BE2C (cell line): ENCODE measurements around the gene CDC42SE2.

Source experiments
- DNase-seq: peaks from one replicate; pipeline ENCODE4 v3.0.0-alpha.2; 2020
- H3K27me3 ChIP-seq: fragments of 250-450 bp; sonication (Bioruptor Pico); 2 replicates; pipeline ENCODE4 v1.5.1; 2020; ENCODE audit warnings: mild to moderate bottlenecking
- H3K36me3 ChIP-seq: fragments of 250-450 bp; sonication (Bioruptor Pico); 2 replicates; pipeline ENCODE4 v1.5.1; 2020; ENCODE audit warnings: mild to moderate bottlenecking
- H3K4me1 ChIP-seq: fragments of 250-450 bp; sonication (Bioruptor Pico); 2 replicates; pipeline ENCODE4 v1.5.1; 2020
- H3K4me3 ChIP-seq: 2 replicates; pipeline ENCODE4 v1.5.1; 2011; ENCODE audit warnings: low read depth, low read length
- H3K9me3 ChIP-seq: fragments of 250-450 bp; sonication (Bioruptor Pico); 2 replicates; pipeline ENCODE4 v1.5.1; 2020
- TF ChIP-seq, protein P1 (sequence below): IDR thresholded peaks from 2 replicates; pipeline ENCODE4 v1.5.1; 2012; ENCODE audit warnings: mild to moderate bottlenecking, low read depth, low read length

Gene CDC42SE2

DNA sequence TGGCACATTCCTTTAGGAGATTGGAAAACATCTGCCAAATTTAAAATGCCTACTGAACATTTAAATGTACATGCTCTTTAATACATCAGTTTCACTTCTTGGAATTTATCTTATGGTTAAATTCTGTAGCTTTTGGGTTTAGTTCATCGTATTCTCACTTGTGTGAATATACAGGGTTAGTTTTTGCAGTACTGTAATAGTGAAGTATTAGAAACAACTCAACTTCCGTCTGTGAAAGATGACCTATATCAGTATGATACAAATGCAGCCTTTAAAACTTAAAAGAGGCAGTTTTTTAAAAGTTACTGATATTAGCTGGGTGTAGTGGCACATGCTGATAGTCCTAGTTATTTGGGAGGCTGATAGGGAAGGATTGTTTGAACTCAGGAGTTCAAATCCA is 57.2 kb downstream of the CDC42SE2 start:
- H3K36me3 ChIP-seq, result no peaks in the 10 kb centered on the region
- H3K4me3 ChIP-seq, result no peak overlapping the region
- no peaks in the 10 kb centered on the region for H3K27me3 ChIP-seq
- TF ChIP-seq, protein P1, sequence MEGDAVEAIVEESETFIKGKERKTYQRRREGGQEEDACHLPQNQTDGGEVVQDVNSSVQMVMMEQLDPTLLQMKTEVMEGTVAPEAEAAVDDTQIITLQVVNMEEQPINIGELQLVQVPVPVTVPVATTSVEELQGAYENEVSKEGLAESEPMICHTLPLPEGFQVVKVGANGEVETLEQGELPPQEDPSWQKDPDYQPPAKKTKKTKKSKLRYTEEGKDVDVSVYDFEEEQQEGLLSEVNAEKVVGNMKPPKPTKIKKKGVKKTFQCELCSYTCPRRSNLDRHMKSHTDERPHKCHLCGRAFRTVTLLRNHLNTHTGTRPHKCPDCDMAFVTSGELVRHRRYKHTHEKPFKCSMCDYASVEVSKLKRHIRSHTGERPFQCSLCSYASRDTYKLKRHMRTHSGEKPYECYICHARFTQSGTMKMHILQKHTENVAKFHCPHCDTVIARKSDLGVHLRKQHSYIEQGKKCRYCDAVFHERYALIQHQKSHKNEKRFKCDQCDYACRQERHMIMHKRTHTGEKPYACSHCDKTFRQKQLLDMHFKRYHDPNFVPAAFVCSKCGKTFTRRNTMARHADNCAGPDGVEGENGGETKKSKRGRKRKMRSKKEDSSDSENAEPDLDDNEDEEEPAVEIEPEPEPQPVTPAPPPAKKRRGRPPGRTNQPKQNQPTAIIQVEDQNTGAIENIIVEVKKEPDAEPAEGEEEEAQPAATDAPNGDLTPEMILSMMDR, result no peak
- DNase-seq, result no peak
- no peaks in the 10 kb centered on the region for H3K9me3 ChIP-seq
- no peaks in the 10 kb centered on the region for H3K4me1 ChIP-seq

DNA sequence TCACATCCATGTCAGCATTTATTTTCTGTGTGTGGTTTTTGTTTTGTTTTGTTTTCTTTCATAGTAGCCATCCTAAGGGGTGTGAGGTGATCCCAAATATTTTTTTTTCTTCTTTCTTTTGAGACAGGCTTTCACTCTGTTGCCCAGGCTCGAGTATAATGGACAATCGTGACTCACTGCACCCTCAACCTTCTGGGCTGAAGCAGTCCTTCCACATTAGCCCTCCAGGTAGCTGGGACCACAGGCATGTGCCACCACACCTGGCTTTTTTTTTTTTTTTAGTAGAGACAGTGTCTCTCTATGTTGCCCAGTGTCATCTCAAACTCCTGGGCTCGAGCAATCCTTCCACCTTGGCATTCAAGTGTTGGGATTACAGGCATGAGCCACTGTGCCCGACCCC is 59.1 kb downstream of the CDC42SE2 start:
- no peaks in the 10 kb centered on the region for H3K4me1 ChIP-seq
- TF ChIP-seq, protein P1, result no peak
- H3K27me3 ChIP-seq, result no peaks in the 10 kb centered on the region
- H3K4me3 ChIP-seq, result no peak overlapping the region
- H3K9me3 ChIP-seq, result no peaks in the 10 kb centered on the region
- no peak for DNase-seq
- H3K36me3 ChIP-seq, result no peaks in the 10 kb centered on the region

DNA sequence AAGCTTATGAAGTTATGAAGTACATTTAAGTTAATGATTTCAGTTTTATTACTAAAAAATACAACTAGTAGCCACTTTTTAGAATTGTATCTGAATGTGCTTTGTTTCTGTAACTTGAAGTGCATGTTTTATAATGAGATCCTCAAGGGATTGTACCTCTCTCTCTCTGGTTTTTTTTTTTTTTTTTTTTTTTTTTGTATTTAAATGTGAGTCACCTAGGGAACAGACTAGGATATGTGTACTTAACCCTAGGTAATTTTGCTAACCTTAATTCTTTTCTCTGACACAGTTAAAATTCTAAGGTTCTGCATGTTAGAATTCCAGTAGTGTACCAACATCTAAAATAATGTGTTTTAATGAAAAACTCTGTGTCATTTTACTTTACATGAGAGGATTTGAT is 59.5 kb downstream of the CDC42SE2 start:
- no peaks in the 10 kb centered on the region for H3K4me1 ChIP-seq
- no peak overlapping the region for H3K4me3 ChIP-seq
- DNase-seq, result no peak
- no peaks in the 10 kb centered on the region for H3K27me3 ChIP-seq
- no peaks in the 10 kb centered on the region for H3K36me3 ChIP-seq
- no peaks in the 10 kb centered on the region for H3K9me3 ChIP-seq
- TF ChIP-seq, protein P1, result no peak

DNA sequence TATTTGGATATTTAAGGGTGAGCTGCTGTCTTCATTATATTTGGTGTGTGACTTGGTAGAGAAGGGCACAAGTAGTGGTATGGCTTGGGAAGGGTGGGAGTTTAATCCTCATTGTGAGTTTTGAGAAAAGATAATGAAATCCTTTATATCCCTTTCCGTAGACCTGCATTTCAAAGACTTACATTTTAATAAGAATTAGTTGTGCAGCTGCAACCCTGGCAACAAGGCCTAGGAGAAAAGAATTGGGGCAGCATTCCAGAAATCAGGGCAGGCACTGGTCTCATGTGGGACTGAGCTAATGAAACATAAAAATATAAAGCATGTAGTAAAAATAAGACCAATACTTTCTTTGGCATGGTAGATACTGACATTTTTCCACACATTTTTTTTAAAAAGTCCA is 60.5 kb downstream of the CDC42SE2 start:
- H3K36me3 ChIP-seq, result no peaks in the 10 kb centered on the region
- no peak for DNase-seq
- H3K27me3 ChIP-seq, result no peaks in the 10 kb centered on the region
- no peaks in the 10 kb centered on the region for H3K9me3 ChIP-seq
- TF ChIP-seq, protein P1, result no peak
- no peaks in the 10 kb centered on the region for H3K4me1 ChIP-seq
- H3K4me3 ChIP-seq, result no peak overlapping the region

DNA sequence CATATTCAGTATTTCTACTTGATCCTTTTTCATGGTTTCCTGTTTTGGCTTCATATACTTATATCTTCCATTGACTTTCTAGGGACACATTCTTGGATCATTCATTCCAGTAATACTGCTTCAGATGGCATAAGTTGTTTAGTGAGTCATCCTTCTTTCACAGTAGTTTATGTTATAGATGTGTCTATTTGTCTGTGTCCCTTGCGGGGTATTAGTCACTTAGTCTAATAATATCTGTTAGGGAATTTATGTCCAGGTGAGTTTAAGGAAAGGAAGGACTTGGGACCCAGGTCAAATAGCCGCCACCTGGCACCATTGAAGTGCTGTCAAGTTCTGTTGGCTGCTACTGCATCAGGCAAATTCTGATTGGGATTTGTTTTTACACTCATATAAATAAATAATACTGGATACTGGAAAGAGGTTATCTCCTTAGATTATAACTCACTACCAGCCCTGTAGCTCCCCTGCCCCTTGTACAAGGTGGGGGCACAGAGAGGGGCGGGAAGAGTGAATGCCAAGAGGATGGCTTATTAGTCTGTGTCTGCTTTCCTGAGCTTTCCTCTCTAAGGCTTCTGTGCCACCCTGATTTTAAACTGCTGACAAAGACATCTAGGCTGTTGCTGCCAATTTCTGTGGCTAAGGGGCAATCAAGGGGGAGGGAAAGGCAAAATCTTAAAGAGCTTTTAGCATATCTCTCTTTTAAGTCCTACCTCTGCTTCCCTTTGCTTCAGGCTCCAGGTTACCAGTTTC is 64.9 kb downstream of the CDC42SE2 start:
- DNase-seq, result no peak
- Histone ChIP-seq H3K9me3 (no peaks in the 10 kb centered on the region), H3K4me1 (no peaks in the 10 kb centered on the region), H3K27me3 (no peaks in the 10 kb centered on the region), H3K36me3 (no peaks in the 10 kb centered on the region), H3K4me3 (no peak overlapping the region)
- TF ChIP-seq, protein P1, result no peak

DNA sequence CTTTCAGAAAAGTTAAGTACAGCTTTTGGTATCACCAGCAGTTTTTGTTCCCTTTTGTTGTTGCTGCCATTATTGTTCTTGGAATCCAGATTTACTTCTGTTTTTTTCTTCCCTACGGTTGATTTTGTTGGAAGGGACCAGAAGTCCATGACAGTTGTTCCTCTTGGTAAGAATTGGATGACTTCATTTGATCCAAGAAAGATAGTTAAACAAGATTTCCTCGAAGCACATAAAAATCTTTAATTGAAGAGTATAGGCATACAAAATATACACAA is 65.4 kb downstream of the CDC42SE2 start:
- Histone ChIP-seq H3K36me3 (no peaks in the 10 kb centered on the region), H3K9me3 (no peaks in the 10 kb centered on the region), H3K27me3 (no peaks in the 10 kb centered on the region), H3K4me3 (no peak overlapping the region), H3K4me1 (no peaks in the 10 kb centered on the region)
- TF ChIP-seq, protein P1, result no peak
- DNase-seq, result no peak
